Mucosa of rectum (tissue), 2 donors: Measurements from ENCODE around the gene USP14.

Source experiments
- H3K27ac ChIP-seq, 2 donors: one replicate each; pipeline ENCODE4 v1.7.0; 2013; ENCODE audit warnings: inconsistent platforms in 2 of 2, low read depth in 2 of 2, low read length in 2 of 2
- H3K27me3 ChIP-seq, 2 donors: one replicate each; pipeline ENCODE4 v1.7.0; 2013; ENCODE audit warnings: low read length in 2 of 2; ENCODE audit not compliant: control insufficient read depth in 2 of 2, insufficient read depth in 2 of 2
- H3K36me3 ChIP-seq, 2 donors: one replicate each; pipeline ENCODE4 v1.7.0; 2013; ENCODE audit warnings: low read length in 2 of 2; ENCODE audit not compliant: control insufficient read depth in 2 of 2, insufficient read depth in 2 of 2
- H3K4me1 ChIP-seq, 2 donors: one replicate each; pipeline ENCODE4 v1.7.0; 2013; ENCODE audit warnings: low read length in 2 of 2, mild to moderate bottlenecking in 1 of 2; ENCODE audit not compliant: control insufficient read depth in 2 of 2, insufficient read depth in 2 of 2
- H3K4me3 ChIP-seq, 2 donors: one replicate each; pipeline ENCODE4 v1.7.0; 2013; ENCODE audit warnings: low read length in 2 of 2
- H3K9ac ChIP-seq, 2 donors: one replicate each; pipeline ENCODE4 v1.7.0; 2013; ENCODE audit warnings: low read length in 2 of 2, low read depth in 1 of 2, mild to moderate bottlenecking in 1 of 2
- H3K9me3 ChIP-seq, 2 donors: one replicate each; pipeline ENCODE4 v1.7.0; 2013; ENCODE audit warnings: low read length in 2 of 2; ENCODE audit not compliant: control insufficient read depth in 2 of 2
- donor health status: healthy.
- donor health status: Normal muscosa, but diverticular disease.

USP14 gene

GRCh38 chr18:225745-226144 is 67.4 kb downstream of the USP14 start:
- H3K4me1 ChIP-seq: no peaks in the 10 kb centered on the region
- no peak overlapping the region for H3K4me3 ChIP-seq
- H3K27me3 ChIP-seq: no peaks in the 10 kb centered on the region
- peaks cover 21 to 27% of the 10 kb centered on the region in 2 donors for H3K36me3 ChIP-seq
- no peak overlapping the region for H3K27ac ChIP-seq
- no peak overlapping the region for H3K9ac ChIP-seq
- no peaks in the 10 kb centered on the region for H3K9me3 ChIP-seq

- H3K9ac ChIP-seq: no peak overlapping the region
- H3K4me3 ChIP-seq: no peak overlapping the region
- no peaks in the 10 kb centered on the region for H3K4me1 ChIP-seq
- H3K27ac ChIP-seq: no peak overlapping the region
- peaks cover 21 to 27% of the 10 kb centered on the region in 2 donors for H3K36me3 ChIP-seq
- no peaks in the 10 kb centered on the region for H3K9me3 ChIP-seq
- H3K27me3 ChIP-seq: no peaks in the 10 kb centered on the region
Measured at GRCh38 chr18:227374-227773, 69.0 kb downstream of the USP14 start.

DNA sequence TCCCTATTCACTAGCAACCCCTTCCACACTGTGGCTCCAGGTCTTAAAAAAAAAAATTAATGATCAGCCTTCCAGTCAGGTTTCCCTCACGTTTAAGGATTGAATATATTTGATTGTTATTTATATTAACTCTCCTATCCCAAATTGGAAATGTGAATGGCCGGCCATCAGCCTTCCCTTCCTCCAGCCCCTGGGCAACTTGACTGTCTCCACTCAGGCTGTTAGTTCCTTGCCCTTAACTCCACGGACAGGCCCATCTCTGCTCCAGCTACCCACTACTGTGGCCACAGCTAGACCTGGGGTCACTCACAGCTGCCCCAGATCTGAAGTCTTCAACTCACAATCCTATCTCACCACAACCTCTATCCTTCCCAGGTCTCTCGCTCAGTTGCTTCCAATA is 69.5 kb downstream of the USP14 start:
- Histone ChIP-seq H3K27ac (no peak overlapping the region), H3K27me3 (no peaks in the 10 kb centered on the region), H3K4me1 (no peaks in the 10 kb centered on the region), H3K4me3 (no peak overlapping the region), H3K9ac (no peak overlapping the region), H3K36me3 (peaks cover 19 to 21% of the 10 kb centered on the region in 2 donors), H3K9me3 (no peaks in the 10 kb centered on the region)

DNA sequence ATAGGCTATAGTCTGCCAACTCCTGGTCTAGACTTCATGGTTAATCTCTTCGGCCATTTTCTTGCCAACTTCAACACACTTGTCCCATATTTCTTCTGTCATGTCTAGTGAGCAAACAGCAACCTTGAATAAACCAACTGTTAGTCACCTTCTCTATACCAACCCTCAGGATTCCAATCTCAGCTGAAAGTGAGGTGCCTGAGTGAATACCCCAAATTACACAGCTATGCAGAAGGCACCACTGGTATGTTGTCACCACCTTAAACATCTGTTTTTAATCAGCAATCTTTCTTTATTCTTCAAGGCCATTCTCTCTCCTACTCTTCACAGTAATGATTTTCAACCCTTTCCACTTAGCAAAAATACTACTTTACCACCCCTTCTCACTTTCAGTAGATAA is 70.2 kb downstream of the USP14 start:
- H3K4me1 ChIP-seq: no peaks in the 10 kb centered on the region
- no peaks in the 10 kb centered on the region for H3K27me3 ChIP-seq
- H3K27ac ChIP-seq: no peak overlapping the region
- H3K4me3 ChIP-seq: no peak overlapping the region
- no peaks in the 10 kb centered on the region for H3K9me3 ChIP-seq
- H3K9ac ChIP-seq: no peak overlapping the region
- peaks cover 15 to 17% of the 10 kb centered on the region in 2 donors for H3K36me3 ChIP-seq

DNA sequence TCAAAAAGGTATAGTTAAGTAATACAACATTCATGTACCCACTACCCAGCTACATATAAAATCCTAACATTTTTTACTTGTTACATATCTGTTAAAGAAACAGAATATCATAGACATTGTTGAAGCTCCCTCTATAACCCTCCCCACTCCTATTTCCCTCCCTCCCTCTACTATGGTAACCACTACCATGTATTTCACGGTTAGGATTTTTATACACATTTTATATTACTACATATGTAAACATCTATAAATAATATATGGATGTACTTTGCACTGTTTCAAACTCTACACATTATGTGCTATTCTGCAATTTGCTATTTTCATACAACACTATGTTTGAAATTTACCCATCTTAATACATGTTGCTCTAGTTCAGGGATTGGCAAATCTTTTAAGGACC is 73.2 kb downstream of the USP14 start:
- Histone ChIP-seq H3K36me3 (peaks cover 0 to 11% of the 10 kb centered on the region in 2 donors), H3K4me3 (no peak overlapping the region), H3K9me3 (no peaks in the 10 kb centered on the region), H3K4me1 (no peaks in the 10 kb centered on the region), H3K27me3 (no peaks in the 10 kb centered on the region), H3K27ac (no peak overlapping the region), H3K9ac (no peak overlapping the region)

DNA sequence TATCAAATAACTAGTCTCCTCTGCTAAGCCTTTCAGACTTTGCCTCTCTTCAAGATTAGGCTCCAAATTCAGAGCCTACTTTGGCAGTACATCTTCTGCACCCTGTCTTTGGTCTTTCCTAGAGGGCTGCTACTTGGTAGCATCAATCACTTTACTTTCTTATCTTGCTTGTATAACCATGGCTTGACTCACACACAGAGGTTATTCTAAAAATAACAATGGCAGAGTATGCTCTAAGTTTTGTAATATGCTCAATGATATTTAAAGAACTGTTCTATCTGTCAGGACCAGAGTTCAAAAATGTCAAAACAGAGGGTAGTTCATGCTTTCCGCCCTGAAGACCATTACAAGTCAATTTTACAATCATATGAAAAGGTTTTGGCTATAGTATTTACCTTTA is 81.8 kb downstream of the USP14 start:
- no peak overlapping the region for H3K27ac ChIP-seq
- H3K36me3 ChIP-seq: peaks cover 4 to 12% of the 10 kb centered on the region in 2 donors
- H3K27me3 ChIP-seq: no peaks in the 10 kb centered on the region
- no peak overlapping the region for H3K4me3 ChIP-seq
- no peaks in the 10 kb centered on the region for H3K9me3 ChIP-seq
- no peaks in the 10 kb centered on the region for H3K4me1 ChIP-seq
- no peak overlapping the region for H3K9ac ChIP-seq

DNA sequence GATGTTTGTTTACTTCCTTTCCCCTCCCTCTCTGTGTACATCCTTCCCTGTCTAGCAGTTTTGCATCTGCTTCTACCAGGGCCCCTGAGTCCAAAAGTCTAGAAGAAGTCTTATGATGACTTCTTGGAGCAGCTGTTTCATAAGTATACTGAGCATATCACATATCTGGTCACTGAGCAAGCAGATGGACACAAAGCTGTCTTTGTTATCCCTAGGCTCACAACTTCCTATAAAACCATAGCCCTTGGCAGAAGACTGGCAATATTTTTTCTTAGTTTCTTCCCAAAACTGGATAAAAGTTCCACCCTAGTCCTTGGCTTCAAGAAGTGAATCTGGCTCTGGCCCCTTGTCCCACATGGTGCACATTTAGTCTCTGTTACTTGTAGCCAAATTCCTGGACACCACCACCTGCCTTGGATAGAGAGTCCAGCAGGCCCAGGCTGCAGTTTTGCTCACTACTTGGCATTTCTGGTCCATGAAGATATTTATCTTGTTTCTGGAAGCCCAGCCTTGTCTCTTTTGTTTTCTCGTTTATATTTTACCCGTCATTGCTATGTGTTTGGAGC is 87.0 kb downstream of the USP14 start:
- peaks cover 27 to 45% of the 10 kb centered on the region in 2 donors for H3K36me3 ChIP-seq
- H3K9me3 ChIP-seq: no peaks in the 10 kb centered on the region
- no peak overlapping the region for H3K4me3 ChIP-seq
- no peaks in the 10 kb centered on the region for H3K4me1 ChIP-seq
- no peak overlapping the region for H3K9ac ChIP-seq
- H3K27ac ChIP-seq: no peak overlapping the region
- no peaks in the 10 kb centered on the region for H3K27me3 ChIP-seq

DNA sequence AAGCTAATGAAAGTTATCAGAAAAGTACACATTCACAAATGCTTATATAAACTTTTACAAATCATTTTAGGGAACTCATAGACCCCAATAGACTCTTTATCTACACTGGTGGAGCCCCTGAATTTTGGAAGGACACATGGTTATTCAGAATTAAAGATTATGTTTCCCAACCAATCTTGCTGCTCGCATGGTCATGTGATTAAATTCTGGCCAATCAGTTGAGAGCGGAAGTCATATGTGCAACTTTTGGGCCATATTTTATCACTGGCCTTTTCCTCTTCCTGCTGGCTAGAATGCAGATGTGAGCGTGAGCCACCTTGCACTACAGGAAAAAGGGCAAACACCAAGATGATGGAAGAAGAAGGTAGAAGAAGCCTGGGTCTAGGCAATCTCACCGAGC is 89.7 kb downstream of the USP14 start:
- no peaks in the 10 kb centered on the region for H3K27me3 ChIP-seq
- no peak overlapping the region for H3K9ac ChIP-seq
- peaks cover 52 to 64% of the 10 kb centered on the region in 2 donors for H3K36me3 ChIP-seq
- H3K4me1 ChIP-seq: no peaks in the 10 kb centered on the region
- H3K9me3 ChIP-seq: no peaks in the 10 kb centered on the region
- no peak overlapping the region for H3K27ac ChIP-seq
- no peak overlapping the region for H3K4me3 ChIP-seq

DNA sequence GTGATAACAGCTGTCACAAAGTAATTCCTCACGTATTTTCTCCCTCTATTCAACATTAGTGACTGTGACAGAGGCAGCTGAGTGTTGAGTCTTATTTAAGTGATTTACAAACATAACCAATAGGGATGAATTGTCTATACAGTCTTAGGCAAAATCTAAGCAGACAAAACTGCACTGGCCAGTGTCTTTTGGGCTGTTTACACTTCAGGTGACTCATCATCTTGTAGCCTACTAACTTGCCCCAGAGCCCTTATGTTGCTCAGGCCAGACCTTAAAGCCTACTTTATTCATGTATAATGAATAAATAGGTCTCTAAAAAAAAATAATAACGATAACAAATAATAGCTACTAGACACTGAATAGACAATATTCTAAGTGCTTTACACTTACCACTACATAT is 92.3 kb downstream of the USP14 start:
- H3K4me1 ChIP-seq: no peaks in the 10 kb centered on the region
- H3K9me3 ChIP-seq: no peaks in the 10 kb centered on the region
- peaks cover 48 to 72% of the 10 kb centered on the region in 2 donors for H3K36me3 ChIP-seq
- H3K4me3 ChIP-seq: no peak overlapping the region
- H3K27me3 ChIP-seq: no peaks in the 10 kb centered on the region
- H3K27ac ChIP-seq: no peak overlapping the region
- no peak overlapping the region for H3K9ac ChIP-seq

GRCh38 chr18:251572-251971 is 93.2 kb downstream of the USP14 start:
- peaks cover 46 to 74% of the 10 kb centered on the region in 2 donors for H3K36me3 ChIP-seq

DNA sequence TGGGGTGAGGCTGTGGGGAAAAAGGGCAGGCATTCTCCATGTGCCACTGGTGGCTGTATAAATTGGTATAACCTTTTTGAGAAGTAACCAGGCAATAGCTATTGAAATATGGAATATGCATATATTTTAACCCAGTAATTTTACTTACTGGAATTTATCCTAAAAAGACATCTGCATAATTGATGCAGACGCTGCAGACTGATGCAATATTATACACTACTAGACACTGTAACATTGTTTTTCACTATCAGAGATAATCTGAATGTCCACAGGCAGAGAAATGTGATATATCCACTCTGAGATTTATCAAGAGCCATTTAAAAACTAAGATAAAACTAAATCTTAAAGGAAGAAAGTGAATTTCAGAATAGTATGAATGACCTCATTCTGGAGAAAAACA is 94.8 kb downstream of the USP14 start:
- H3K9me3 ChIP-seq: no peaks in the 10 kb centered on the region
- no peak overlapping the region for H3K27ac ChIP-seq
- H3K4me1 ChIP-seq: no peaks in the 10 kb centered on the region
- H3K27me3 ChIP-seq: no peaks in the 10 kb centered on the region
- H3K9ac ChIP-seq: no peak overlapping the region
- no peak overlapping the region for H3K4me3 ChIP-seq
- H3K36me3 ChIP-seq: peaks cover 53 to 71% of the 10 kb centered on the region in 2 donors

More at GRCh38 chr18:251572-251971, 93.2 kb downstream of the USP14 start:
- no peaks in the 10 kb centered on the region for H3K9me3 ChIP-seq
- no peaks in the 10 kb centered on the region for H3K4me1 ChIP-seq
- no peak overlapping the region for H3K9ac ChIP-seq
- H3K27ac ChIP-seq: no peak overlapping the region
- no peak overlapping the region for H3K4me3 ChIP-seq
- H3K27me3 ChIP-seq: no peaks in the 10 kb centered on the region
